Activated CD4-positive, alpha-beta T cell treated with anti-CD3 and anti-CD28 coated beads, Interleukin-2, amount 50 U/mL, for 1 hour (primary cell): ENCODE results near the gene SIX2.

ENCODE experiments used
- DNase-seq: peaks from one replicate; pipeline ENCODE4 v3.0.0-alpha.2; 2020

Gene SIX2

GRCh38 chr2:44964752-44965236 is 44.5 kb downstream of the SIX2 start:
- DNase-seq: no peak

- no peak for DNase-seq
Observed at GRCh38 chr2:44962176-44962695, 47.0 kb downstream of the SIX2 start.

GRCh38 chr2:44960871-44961270 is 48.4 kb downstream of the SIX2 start:
- DNase-seq: no peak

GRCh38 chr2:44959855-44960254 is 49.4 kb downstream of the SIX2 start:
- DNase-seq: no peak

GRCh38 chr2:44957656-44958327 is 51.5 kb downstream of the SIX2 start:
- no peak for DNase-seq

- DNase-seq: no peak
Observed at GRCh38 chr2:44956843-44957242, 52.4 kb downstream of the SIX2 start.

GRCh38 chr2:44955593-44956392 is 53.5 kb downstream of the SIX2 start:
- DNase-seq: peak; percentile 73
